DND-41 (cell line): ENCODE data around the gene HNRNPDL.
"Not testable (repeated sequence)": the region's sequence is repeated elsewhere in the genome, so short reads cannot be mapped to it uniquely, and the experiment has no call there.

ENCODE experiments used
- ATAC-seq: fragments of 200-7000 bp; cut with Tn5 transposase; 3 replicates; pipeline ENCODE4 v1.9.1; 2021; ENCODE audit warnings: low read depth; ENCODE audit not compliant: insufficient read depth
- DNase-seq: peaks from one replicate; pipeline ENCODE4 v3.0.0-alpha.2; 2020
- H2AFZ ChIP-seq: 2 replicates; pipeline ENCODE4 v1.6.0; 2012; ENCODE audit warnings: low read depth, low read length
- H3K27ac ChIP-seq: 2 replicates; pipeline ENCODE4 v1.5.1; 2012; ENCODE audit warnings: low read length, inconsistent platforms
- H3K27me3 ChIP-seq: fragments of 200-600 bp; sonication (generic); 2 replicates; pipeline ENCODE4 v1.6.0; 2012; ENCODE audit warnings: low read length, mild to moderate bottlenecking, inconsistent platforms; ENCODE audit not compliant: insufficient read depth, poor library complexity
- H3K36me3 ChIP-seq: 2 replicates; pipeline ENCODE4 v1.5.1; 2012; ENCODE audit warnings: low read length, inconsistent platforms; ENCODE audit not compliant: insufficient read depth
- H3K4me1 ChIP-seq: 2 replicates; pipeline ENCODE4 v1.5.1; 2012; ENCODE audit warnings: mild to moderate bottlenecking, low read length; ENCODE audit not compliant: insufficient read depth
- H3K4me2 ChIP-seq: 2 replicates; pipeline ENCODE4 v1.6.0; 2012; ENCODE audit warnings: mild to moderate bottlenecking, moderate library complexity, low read length, inconsistent platforms; ENCODE audit not compliant: insufficient read depth
- H3K4me3 ChIP-seq, 2 experiments: fragments of 200-600 bp in 1 of 2; shearing (Covaris generic) in 1 of 2; 2 replicates each; pipeline ENCODE4 v1.5.1; 2012 to 2016; ENCODE audit warnings: inconsistent platforms in 2 of 2, low read length in 2 of 2, mild to moderate bottlenecking in 2 of 2, low read depth in 1 of 2, moderate library complexity in 1 of 2
- H3K79me2 ChIP-seq: 2 replicates; pipeline ENCODE4 v1.6.0; 2012; ENCODE audit warnings: low read length, inconsistent platforms; ENCODE audit not compliant: insufficient read depth
- H3K9ac ChIP-seq: 2 replicates; pipeline ENCODE4 v1.6.0; 2012; ENCODE audit warnings: low read depth, mild to moderate bottlenecking, inconsistent platforms, low read length, moderate library complexity
- H3K9me3 ChIP-seq: 2 replicates; pipeline ENCODE4 v1.5.1; 2012; ENCODE audit warnings: low read length, moderate library complexity, mild to moderate bottlenecking, inconsistent platforms; ENCODE audit not compliant: insufficient read depth, severe bottlenecking
- H4K20me1 ChIP-seq: 2 replicates; pipeline ENCODE4 v1.6.0; 2012; ENCODE audit warnings: low read length; ENCODE audit not compliant: insufficient read depth
- CTCF ChIP-seq: IDR thresholded peaks from 2 replicates; pipeline ENCODE4 v1.5.1; 2012; ENCODE audit warnings: borderline replicate concordance, low read length, moderate library complexity, mild to moderate bottlenecking; ENCODE audit not compliant: poor library complexity, severe bottlenecking; ENCODE audit errors: extremely low read depth
- EZH2 ChIP-seq: IDR thresholded peaks from 3 replicates; pipeline ENCODE4 v1.6.1; 2012; ENCODE audit warnings: borderline replicate concordance, low read depth, mild to moderate bottlenecking, moderate library complexity, low read length, inconsistent platforms; ENCODE audit not compliant: severe bottlenecking

HNRNPDL gene

GRCh38 chr4:82473621-82474164 lies 43.4 kb upstream of the HNRNPDL start:
- H3K9ac ChIP-seq = no peak overlapping the region
- H4K20me1 ChIP-seq = no peaks in the 10 kb centered on the region
- no peak overlapping the region for H3K4me3 ChIP-seq
- no peak overlapping the region for H3K27ac ChIP-seq
- no peak for DNase-seq
- no peaks in the 10 kb centered on the region for H3K4me1 ChIP-seq
- no peak overlapping the region for H2AFZ ChIP-seq
- H3K79me2 ChIP-seq = no peaks in the 10 kb centered on the region
- H3K36me3 ChIP-seq = peaks cover 4% of the 10 kb centered on the region; the same call in 1 of the 2 replicates
- no peaks in the 10 kb centered on the region for H3K9me3 ChIP-seq
- no peak for TF ChIP-seq EZH2
- no peak for TF ChIP-seq CTCF
- H3K4me2 ChIP-seq = no peak overlapping the region
- H3K27me3 ChIP-seq = no peaks in the 10 kb centered on the region
- no peak for ATAC-seq

- ATAC-seq, H3K27me3 ChIP-seq, DNase-seq, H3K4me3 ChIP-seq, H3K4me2 ChIP-seq, H2AFZ ChIP-seq, H4K20me1 ChIP-seq, H3K9me3 ChIP-seq, H3K79me2 ChIP-seq, H3K9ac ChIP-seq, H3K27ac ChIP-seq, H3K36me3 ChIP-seq, H3K4me1 ChIP-seq: not testable (repeated sequence)
Observed at GRCh38 chr4:82473080-82473479, 42.8 kb upstream of the HNRNPDL start.

- Histone ChIP-seq H3K27me3 (no peaks in the 10 kb centered on the region), H3K79me2 (no peaks in the 10 kb centered on the region), H3K9ac (no peak overlapping the region), H3K4me3 (no peak overlapping the region), H3K9me3 (no peaks in the 10 kb centered on the region), H3K4me2 (no peak overlapping the region), H2AFZ (no peak overlapping the region), H3K36me3 (peaks cover 14% of the 10 kb centered on the region; the same call in 1 of the 2 replicates), H3K27ac (no peak overlapping the region), H4K20me1 (no peaks in the 10 kb centered on the region), H3K4me1 (no peaks in the 10 kb centered on the region)
- ATAC-seq = peak; percentile 55; the same call in 1 of the 3 replicates
- no peak for DNase-seq
- no peak for TF ChIP-seq EZH2
Observed at GRCh38 chr4:82469791-82470345, 39.6 kb upstream of the HNRNPDL start.

GRCh38 chr4:82467471-82467870 lies 37.2 kb upstream of the HNRNPDL start:
- H3K36me3 ChIP-seq = peaks cover 23% of the 10 kb centered on the region

More at GRCh38 chr4:82467471-82467870, 37.2 kb upstream of the HNRNPDL start:
- TF ChIP-seq CTCF = no peak
- no peak for TF ChIP-seq EZH2
- Histone ChIP-seq H3K4me3 (no peak overlapping the region), H3K79me2 (no peaks in the 10 kb centered on the region), H3K4me1 (no peaks in the 10 kb centered on the region), H3K27ac (no peak overlapping the region), H3K27me3 (no peaks in the 10 kb centered on the region), H2AFZ (no peak overlapping the region), H3K9me3 (no peaks in the 10 kb centered on the region), H3K4me2 (no peak overlapping the region), H3K9ac (no peak overlapping the region), H4K20me1 (no peaks in the 10 kb centered on the region)
- ATAC-seq (no peak), DNase-seq (no peak)
